HG02571 (cell line): ENCODE data around the gene BRCA1.
"Not testable (repeated sequence)": the region's sequence is repeated elsewhere in the genome, so short reads cannot be mapped to it uniquely, and the experiment has no call there.

ENCODE experiments used
- ATAC-seq: cut with Tn5 transposase; IDR thresholded peaks from one replicate; pipeline ENCODE4 v1.9.1; 2021; ENCODE audit warnings: mild to moderate bottlenecking, moderate library complexity; ENCODE audit not compliant: unreplicated experiment

The BRCA1 gene

DNA sequence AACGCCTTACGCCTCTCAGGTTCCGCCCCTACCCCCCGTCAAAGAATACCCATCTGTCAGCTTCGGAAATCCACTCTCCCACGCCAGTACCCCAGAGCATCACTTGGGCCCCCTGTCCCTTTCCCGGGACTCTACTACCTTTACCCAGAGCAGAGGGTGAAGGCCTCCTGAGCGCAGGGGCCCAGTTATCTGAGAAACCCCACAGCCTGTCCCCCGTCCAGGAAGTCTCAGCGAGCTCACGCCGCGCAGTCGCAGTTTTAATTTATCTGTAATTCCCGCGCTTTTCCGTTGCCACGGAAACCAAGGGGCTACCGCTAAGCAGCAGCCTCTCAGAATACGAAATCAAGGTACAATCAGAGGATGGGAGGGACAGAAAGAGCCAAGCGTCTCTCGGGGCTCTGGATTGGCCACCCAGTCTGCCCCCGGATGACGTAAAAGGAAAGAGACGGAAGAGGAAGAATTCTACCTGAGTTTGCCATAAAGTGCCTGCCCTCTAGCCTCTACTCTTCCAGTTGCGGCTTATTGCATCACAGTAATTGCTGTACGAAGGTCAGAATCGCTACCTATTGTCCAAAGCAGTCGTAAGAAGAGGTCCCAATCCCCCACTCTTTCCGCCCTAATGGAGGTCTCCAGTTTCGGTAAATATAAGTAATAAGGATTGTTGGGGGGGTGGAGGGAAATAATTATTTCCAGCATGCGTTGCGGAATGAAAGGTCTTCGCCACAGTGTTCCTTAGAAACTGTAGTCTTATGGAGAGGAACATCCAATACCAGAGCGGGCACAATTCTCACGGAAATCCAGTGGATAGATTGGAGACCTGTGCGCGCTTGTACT, at the start of gene BRCA1:
BRCA1 (minus strand) TSS at position 232 of the 834 bp plus-strand sequence. CDS start 1,268 bp downstream, outside the sequence.
- ATAC-seq = peak; percentile 96

DNA sequence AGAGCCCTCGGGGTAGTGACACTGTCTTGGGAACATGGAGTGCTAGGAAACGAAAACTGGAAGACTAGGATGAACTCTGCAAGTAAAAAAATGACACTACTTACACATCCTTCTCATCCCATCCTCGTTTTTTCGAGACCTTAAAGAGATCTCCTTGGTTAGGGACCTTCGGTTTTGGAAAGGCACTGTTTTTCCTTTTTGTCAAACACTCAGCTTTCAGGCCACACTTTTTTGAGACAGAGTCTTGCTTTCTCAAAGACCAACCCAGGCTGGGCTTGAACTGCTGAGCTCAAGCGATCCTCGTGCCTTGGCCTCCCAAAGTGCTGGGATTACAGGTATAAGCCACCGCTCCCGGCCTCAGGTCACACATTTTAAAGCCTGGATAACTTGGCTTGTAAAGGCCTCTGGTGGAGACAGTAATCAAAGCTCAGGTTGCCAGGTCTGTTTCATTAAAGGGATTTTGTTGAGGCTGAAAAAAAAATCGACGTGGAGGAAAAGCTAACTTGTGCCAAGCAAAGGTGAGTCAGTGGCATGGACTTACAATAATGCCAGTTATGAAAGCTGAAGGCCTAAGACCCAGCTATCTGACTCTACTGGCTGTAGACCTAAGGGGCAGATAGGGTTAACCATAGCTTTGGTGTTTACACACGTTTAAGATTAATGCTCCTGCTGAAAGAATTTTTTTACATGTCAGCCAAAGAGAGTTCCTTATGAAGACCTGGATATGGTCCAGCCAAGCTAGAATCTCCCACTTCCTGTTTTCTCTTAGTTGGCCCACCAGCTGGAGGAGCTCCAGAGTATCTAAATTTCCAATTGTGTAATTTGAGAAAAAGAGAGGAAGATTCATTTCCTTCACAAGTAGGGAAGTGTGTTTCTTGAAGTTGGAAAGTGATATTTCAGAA, 46.7 kb upstream of the BRCA1 start:
- no peak for ATAC-seq

DNA sequence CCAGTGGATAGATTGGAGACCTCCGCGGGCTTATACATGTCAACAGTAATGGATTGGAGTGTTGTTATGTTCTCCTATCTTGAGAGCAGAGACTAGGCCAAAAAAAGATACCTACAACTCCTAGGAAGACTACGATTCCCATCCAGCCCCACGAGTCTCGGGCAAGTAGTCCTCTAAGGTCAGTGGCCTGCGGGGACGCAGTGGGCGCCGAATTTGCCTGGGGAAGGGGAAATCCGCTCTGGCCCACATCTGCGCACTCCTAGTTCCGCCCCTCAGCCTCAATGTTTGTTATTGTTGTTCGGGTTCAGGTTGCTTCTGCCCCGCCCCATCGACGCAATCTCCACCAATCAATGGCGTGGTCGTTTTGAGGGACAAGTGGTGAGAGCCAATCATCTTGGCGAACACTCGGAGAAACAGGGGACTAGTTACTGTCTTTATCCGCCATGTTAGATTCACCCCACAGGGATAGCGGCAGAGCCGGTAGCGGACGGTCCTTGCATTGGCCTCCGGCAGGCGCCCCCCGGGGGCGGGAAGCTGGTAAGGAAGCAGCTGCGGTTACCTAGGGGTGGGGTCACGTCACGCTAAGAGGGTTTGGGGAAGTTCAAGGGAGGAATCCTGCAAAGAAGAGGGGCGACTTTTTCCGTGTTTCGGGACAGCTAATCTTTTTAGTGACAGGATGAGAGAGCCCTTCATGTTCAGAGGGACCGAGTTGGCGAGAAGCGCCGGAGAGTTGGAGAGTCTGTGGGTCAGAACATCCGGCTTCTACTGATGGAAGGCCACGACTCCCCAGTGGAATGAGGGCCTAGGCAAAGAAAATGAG, 45.8 kb upstream of the BRCA1 start, which contains the start of gene NBR1:
NBR1 (plus strand) TSS at position 449 of the 820 bp plus-strand sequence. CDS start 4,586 bp downstream, outside the sequence.
- ATAC-seq = peak; percentile 73

DNA sequence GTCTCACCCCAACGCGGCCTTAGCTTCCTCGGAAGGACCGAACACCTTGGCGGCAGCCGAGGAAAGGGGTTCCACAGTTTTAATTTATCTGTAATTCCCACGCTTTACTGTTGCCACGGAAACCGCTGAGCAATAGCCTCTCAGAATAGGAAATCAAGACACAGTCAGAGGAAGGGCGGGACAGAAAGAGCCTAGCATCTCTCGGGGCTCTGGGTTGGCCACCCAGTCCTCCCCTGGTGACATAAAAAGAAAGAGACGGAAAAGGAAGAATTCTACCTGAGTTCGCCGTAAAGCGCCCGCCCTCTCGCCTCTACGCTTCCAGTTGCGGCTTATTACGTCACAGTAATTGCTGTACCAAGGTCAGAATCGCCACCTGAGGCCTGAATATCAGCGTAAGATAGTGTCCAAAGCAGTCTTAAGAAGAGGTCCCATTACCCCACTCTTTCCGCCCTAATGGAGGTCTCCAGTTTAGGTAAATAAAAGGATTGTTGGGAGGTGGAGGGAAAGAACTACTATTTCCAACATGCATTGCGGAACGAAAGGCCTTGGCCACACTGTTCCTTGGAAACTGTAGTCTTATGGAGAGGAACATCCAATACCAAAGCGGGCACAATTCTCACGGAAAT, 45.1 kb upstream of the BRCA1 start:
- peak; percentile 68 for ATAC-seq

DNA sequence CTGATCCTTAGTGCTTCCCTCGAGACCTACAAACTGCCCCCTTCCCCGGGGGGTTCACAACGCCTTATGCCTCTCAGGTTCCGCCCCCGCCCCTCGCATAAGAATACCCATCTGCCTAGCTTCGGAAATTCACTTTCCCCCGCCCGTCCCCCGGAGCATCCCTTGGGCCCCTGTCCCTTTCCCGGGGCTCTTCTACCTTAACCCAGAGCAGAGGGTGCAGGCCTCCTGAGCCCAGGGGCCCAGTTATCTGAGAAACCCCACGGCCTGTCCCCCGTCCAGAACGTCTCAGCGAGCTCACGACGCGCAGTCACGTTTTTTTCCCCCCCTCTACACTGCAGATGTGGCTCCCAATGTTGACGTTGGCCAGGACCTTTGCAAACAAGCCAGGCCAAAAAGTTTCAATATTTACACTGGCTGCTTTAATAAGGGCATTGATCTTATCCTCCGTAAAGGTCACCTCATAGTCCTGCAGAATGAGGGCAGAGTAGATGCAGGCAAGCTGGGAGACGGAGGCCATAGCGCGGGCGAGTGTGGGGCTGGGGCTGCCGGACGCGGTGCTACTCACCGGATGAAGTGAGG, 44.5 kb upstream of the BRCA1 start:
- ATAC-seq = peak; percentile 18

DNA sequence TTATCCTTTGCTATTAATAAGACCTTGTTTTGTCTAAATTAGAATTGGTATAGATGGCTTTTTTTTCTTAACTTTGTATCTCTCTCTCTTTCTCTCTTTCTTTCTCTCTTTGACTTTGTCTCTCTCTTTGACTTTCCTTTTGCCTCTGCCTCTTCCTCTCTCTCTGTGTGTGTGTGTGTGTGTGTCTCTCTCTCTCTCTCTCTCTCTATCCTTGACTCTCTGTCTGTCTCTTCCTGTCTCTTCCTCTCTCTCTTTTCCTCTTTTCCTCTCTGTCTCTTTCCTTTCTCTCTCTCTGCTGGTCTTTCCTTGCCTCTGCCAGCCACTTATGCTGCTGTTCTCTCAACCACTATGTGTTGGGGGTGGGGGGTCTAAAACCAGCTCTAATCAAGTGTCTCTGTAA, 40.8 kb upstream of the BRCA1 start:
- ATAC-seq = not testable (repeated sequence)

DNA sequence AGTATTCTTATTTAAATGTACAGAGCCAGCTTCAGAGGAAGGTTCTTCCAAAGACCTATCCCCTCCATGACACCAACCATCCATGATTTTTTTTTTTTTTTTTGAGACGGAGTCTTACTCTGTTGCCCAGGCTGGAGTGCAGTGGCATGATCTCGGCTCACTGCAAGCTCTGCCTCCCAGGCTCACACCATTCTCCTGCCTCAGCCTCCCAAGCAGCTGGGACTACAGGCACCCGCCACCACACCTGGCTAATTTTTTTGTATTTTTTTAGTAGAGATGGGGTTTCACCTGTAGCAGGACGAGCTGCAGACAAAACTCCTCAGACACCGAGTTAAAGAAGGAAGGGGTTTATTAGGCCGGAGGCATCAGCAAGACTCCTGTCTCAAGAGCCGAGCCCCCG, 34.8 kb upstream of the BRCA1 start:
- ATAC-seq = not testable (repeated sequence)

DNA sequence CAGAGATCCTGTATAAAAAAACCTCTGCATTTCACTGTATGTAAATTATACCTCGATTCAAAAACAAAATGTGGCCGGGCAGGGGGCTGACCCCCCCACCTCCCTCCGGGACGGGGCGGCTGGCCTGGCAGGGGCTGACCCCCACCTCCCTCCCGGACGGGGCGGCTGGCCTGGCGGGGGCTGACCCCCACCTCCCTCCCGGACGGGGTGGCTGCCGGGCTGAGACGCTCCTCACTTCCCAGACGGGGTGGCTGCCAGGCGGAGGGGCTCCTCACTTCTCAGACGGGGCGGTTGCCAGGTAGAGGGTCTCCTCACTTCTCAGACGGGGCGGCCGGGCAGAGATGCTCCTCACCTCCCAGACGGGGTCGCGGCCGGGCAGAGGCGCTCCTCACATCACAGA, 34.1 kb upstream of the BRCA1 start:
- ATAC-seq = not testable (repeated sequence)

DNA sequence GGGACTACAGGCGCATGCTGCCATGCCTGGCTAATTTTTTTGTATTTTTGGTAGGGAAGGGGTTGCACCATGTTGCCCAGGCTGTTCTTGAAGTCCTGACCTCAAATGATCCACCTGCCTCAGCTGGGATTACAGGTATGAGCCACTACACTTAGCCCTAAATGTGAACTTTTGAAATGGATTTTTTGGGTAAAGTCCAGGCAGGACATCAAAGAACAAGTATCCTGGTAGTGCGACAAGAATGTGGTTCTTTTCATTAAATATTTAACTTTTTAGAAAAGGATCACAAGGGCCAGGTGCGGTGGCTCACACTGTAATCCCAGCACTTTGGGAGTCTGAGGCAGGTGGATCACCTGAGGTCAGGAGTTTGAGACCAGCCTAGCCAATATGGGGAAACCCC, 30.5 kb upstream of the BRCA1 start:
- ATAC-seq = no peak

DNA sequence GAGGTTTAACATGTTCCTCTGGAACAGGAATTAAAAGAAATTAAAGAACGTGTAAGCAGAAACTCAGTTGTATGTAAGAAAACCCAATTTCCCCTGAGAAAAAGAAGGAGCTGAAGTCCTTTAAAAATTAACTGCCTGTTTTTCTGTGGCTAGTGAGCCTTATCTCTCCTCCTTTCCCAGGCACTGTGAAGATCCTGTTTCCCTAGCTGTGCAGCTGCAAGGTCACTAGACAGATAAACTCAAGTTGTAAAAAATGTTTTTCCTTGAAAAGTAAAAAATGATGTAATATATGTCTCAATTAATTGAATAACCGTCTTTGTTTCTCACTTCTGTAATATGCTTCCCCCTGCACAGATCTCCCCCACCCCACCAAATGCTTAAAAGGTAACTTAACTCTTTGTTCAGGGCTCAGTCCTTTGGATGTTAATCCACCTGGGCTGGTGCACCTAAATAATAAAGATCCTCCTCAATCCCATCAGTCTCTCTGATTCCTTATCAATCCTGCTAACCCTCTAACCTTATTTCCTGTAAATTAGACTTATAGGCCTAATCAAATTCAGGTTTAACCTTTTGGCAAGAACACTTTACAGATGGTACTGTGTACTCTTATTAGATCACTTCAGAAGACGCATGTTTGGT, 28.2 kb upstream of the BRCA1 start:
- ATAC-seq = not testable (repeated sequence)

DNA sequence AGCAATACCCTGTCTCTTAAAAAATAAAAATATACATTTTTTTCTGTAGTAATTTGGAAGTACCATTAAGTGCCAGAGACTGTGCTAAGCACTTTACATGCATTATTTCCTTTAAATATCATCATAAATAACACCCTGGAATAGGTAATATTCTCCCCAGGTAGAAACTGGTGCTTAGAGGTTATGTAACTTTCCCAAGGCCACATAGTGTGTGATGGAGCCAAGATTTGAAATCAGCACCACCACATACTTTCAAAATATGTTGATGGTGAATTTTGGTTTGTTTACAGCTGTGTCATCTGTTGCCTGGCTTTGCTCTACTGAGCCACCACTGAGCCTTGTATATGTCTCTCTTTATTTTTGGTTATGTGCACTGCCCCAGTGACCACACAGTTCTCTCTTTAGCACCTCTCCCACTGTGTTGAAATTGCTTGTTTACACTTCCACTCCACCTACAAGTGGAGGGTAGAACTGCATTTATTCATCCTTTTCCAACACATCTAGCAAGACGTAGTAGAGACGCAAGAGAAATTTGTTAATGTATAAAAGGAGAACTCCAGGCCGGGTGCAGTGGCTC, 26.8 kb upstream of the BRCA1 start:
- ATAC-seq = no peak

DNA sequence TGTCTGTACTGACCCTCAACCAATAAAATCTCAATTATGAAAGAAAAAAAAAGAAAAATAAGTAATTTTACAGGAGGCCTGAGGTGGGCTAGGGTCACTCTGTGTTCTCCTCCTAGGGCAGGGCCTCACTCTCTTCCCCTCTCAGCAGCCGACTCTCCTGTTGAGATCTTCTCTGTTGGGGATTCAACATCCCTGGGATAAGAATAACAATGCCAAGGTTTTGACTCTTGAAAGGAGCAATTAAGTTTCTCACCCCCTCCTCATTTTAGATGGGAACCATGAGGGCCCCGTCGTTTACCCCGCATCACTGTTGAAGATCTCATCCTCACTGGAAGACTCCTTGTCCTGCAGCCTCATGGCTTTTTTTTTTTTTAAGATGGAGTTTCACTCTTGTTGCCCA, 21.5 kb upstream of the BRCA1 start:
- no peak for ATAC-seq

DNA sequence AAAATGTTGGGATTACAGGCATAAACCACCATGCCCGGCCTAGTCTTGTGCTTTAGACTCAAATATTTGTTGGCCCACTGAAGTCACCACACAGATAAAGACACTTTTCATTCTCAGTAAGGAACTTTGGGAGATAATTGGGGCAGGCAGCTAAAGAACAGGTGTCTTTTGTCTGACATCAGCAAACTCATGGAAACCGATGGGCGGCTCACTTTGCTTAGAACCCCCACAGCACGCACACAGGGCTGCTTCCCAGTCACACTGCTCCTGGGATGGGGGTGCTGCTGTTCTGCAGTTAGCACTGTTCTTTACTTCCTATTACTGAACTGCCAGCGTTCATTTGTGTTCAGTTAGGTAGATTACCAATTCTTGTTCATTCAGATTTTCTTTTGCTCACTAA, 18.0 kb upstream of the BRCA1 start:
- ATAC-seq = no peak

DNA sequence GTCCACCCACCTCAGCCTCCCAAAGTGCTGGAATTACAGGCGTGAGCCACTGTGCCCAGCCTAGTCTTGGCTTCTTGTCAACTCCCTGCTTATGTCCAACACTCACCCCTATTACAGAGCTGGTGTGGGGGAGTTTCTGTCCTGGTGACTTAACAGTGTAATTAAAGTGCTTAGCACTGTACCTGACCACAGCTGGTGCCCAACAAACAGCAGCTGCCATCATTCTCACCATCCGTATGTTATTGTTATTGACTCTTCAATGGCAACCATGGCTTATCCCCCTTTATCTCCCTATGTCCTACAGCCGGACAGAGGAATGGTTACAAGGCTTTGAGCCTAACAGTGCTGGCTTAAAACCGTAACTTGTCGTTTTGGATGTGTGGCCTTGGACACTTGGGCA, 17.0 kb upstream of the BRCA1 start:
- no peak for ATAC-seq

DNA sequence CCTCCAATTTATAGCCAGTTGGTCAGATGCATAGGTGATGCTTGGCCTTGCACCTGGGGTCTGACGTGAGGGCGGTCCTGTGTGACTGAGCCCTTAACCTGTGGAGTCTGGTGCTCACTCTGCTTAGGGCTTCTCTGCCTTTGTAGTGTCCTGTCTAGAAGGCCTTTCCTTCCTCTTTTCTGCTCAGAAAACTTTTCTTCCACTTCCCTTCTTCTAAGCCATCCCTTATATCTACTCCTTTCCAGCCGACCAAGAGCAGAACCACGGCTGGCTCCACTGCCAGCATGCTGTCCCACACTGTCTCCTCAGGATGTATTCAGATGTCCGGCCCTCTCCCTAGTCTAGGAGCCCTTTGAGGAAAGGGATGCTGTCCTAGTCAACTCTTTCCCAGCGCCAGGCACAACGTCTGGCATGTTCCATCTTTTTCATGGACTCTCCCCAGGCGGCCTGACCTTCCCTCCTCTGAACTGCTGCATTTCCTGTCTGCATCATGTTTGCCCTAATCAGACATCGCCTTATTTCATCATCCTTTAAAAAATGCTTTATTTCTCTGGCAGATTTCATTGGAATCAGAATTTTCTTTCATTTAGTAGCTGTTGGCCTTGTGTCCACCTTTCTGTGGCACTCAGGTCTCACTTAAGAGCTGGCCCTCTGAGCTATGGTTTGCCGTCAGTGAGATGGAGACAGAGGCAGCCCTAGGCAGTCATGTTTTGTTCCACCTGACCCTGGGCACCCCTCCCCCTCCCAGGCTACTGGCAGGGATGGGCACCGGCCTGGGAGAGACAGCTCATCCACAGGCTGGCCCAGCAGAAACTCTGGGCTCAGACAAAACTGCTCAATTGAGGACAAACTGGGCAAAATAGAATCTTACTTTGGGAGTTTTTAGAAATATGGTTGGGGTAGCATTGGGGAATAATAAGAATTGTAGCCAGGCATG, 15.5 kb upstream of the BRCA1 start:
- ATAC-seq = no peak

DNA sequence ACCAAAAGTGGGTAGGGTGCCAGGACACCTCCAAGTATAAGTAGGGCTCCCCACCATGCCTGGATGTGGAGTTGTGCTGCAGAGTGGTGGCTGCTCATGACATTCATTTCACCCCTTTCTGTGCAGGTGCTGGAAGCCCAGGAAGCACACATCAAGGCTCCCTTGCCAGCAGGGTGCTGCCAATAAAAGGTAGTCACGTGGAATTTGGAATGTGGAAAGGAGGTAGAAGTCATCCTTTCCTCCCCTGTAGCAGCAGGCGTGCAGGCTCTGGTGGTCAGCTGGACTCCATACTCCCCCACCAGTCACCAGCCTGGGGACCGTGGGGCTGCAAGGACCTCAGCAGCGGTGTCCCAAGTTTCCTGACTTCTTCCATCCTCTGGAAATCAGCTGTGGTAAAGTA, 13.4 kb upstream of the BRCA1 start:
- ATAC-seq = not testable (repeated sequence)

DNA sequence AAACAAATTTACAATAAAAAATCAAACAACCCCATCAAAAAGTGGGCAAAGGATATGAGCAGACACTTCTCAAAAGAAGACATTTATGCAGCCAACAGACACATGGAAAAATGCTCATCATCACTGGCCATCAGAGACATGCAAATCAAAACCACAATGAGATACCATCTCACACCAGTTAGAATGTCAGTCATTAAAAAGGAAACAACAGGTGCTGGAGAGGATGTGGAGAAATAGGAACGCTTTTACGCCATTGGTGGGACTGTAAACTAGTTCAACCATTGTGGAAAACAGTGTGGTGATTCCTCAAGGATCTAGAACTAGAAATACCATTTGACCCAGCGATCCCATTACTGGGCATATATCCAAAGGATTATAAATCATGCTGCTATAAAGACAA, 11.4 kb upstream of the BRCA1 start:
- not testable (repeated sequence) for ATAC-seq

DNA sequence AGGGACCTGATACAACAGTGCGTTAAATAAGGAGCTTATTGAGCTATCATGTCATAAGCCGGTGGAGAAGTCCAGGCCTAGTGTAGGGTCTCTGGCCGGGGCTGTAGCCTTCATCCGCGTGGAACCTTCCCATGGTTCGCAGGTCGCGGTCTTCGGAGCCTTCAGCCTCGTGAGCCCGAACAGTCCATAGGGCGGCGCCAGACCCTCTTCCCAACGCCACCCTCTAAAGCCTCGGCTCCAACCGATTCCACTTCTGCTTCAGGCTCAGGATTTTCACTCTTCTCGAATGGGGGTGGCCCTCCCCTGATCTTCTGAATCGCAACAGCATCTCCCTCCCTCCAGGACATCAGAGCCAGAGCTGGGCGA, 10.3 kb upstream of the BRCA1 start:
- ATAC-seq = no peak
